GM10266 (cell line): ENCODE results near the gene FLOT2.

Experiments used
- DNase-seq: peaks from one replicate; pipeline ENCODE4 v3.0.0; 2012; ENCODE audit errors: extremely low spot score
- CTCF ChIP-seq: IDR thresholded peaks from 2 replicates; pipeline ENCODE4 v1.5.1; 2012; ENCODE audit warnings: mild to moderate bottlenecking, low read depth; ENCODE audit not compliant: control insufficient read depth, insufficient read depth; ENCODE audit errors: missing control alignments

The FLOT2 gene

GRCh38 chr17:28892024-28892423 lies 5.5 kb downstream of the FLOT2 start:
- TF ChIP-seq CTCF: no peak
- DNase-seq: no peak

- no peak for TF ChIP-seq CTCF
- no peak for DNase-seq
These were observed 6.3 kb downstream of the FLOT2 start for GRCh38 chr17:28891201-28891600.

- no peak for TF ChIP-seq CTCF
- DNase-seq: no peak
These were observed 7.5 kb downstream of the FLOT2 start for GRCh38 chr17:28889996-28890395.

GRCh38 chr17:28888832-28889231 lies 8.7 kb downstream of the FLOT2 start:
- no peak for TF ChIP-seq CTCF
- no peak for DNase-seq

GRCh38 chr17:28887871-28888471 lies 9.6 kb downstream of the FLOT2 start:
- TF ChIP-seq CTCF: no peak
- no peak for DNase-seq

- DNase-seq: no peak
- no peak for TF ChIP-seq CTCF
These were observed 11.6 kb downstream of the FLOT2 start for GRCh38 chr17:28885951-28886350.

GRCh38 chr17:28885363-28885762 lies 12.2 kb downstream of the FLOT2 start:
- TF ChIP-seq CTCF: no peak
- DNase-seq: no peak
